Measurements from ENCODE around the gene ADAT2.
A peak's percentile ranks its signal among the peaks of the same experiment; 100 is the strongest.
"Not testable (repeated sequence)": the region's sequence is repeated elsewhere in the genome, so short reads cannot be mapped to it uniquely, and the experiment has no call there.

Gene ADAT2

GRCh38 chr6:143457563-143458359 is 7.3 kb upstream of the ADAT2 start:
- no peak for TF ChIP-seq CTCF (IDR thresholded peaks at IDR 0.05; ENCODE audit: poor library complexity, severe bottlenecking)
- Histone ChIP-seq H3K27me3 (ENCODE audit: insufficient read depth, poor library complexity, severe bottlenecking) (no peaks in the 10 kb centered on the region), H3K27ac (ENCODE audit: poor library complexity, severe bottlenecking) (peak overlapping the region; percentile 45), H3K36me3 (ENCODE audit: low read depth) (peaks cover 48% of the 10 kb centered on the region), H3K4me1 (ENCODE audit: insufficient read depth, poor library complexity, severe bottlenecking) (peaks cover 23% of the 10 kb centered on the region), H3K4me3 (ENCODE audit: severe bottlenecking) (no peak overlapping the region), H3K9me3 (ENCODE audit: severe bottlenecking) (no peaks in the 10 kb centered on the region)
- peak; percentile 94 for ATAC-seq (ENCODE audit: low read depth)
- DNase-seq (ENCODE audit: low spot score): no peak

DNA sequence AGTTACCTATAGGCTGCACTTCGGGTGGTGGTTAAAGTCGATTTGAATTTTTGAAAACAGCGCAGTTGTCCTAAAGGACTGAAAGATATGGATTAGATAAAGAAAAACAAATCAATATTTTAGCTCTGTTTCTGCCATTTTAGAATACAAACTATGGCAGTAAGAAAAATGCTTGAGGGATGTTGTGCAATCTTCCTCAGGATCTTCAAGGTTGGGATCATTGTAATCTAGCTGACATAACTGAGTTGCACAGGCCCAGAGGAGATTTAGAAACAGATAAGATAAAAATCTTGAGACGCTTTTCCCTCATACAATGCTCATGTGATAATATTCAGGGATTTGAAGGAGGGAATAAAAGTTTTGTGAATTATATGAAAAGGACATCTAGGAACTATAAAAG is 1.0 kb upstream of the ADAT2 start:
- peaks cover 8% of the 10 kb centered on the region; the same call in 1 of the 2 replicates for H3K36me3 ChIP-seq (ENCODE audit: low read depth)
- peak overlapping the region; percentile 52 for H3K4me3 ChIP-seq (ENCODE audit: severe bottlenecking)
- ATAC-seq (ENCODE audit: low read depth) (no peak), DNase-seq (ENCODE audit: low spot score) (no peak)
- TF ChIP-seq CTCF (IDR thresholded peaks at IDR 0.05; ENCODE audit: poor library complexity, severe bottlenecking): no peak
- H3K4me1 ChIP-seq (ENCODE audit: insufficient read depth, poor library complexity, severe bottlenecking): peaks cover 15% of the 10 kb centered on the region
- peak overlapping the region; percentile 58 for H3K27ac ChIP-seq (ENCODE audit: poor library complexity, severe bottlenecking)
- H3K9me3 ChIP-seq (ENCODE audit: severe bottlenecking): no peaks in the 10 kb centered on the region
- no peaks in the 10 kb centered on the region for H3K27me3 ChIP-seq (ENCODE audit: insufficient read depth, poor library complexity, severe bottlenecking)

- DNase-seq (ENCODE audit: low spot score) (no peak), ATAC-seq (ENCODE audit: low read depth) (no peak)
- Histone ChIP-seq H3K4me1 (ENCODE audit: insufficient read depth, poor library complexity, severe bottlenecking) (peaks cover 11% of the 10 kb centered on the region), H3K27ac (ENCODE audit: poor library complexity, severe bottlenecking) (peak overlapping the region; percentile 58), H3K36me3 (ENCODE audit: low read depth) (peaks cover 13% of the 10 kb centered on the region; the same call in 1 of the 2 replicates), H3K4me3 (ENCODE audit: severe bottlenecking) (peak overlapping the region; percentile 52), H3K9me3 (ENCODE audit: severe bottlenecking) (no peaks in the 10 kb centered on the region), H3K27me3 (ENCODE audit: insufficient read depth, poor library complexity, severe bottlenecking) (no peaks in the 10 kb centered on the region)
- TF ChIP-seq CTCF (IDR thresholded peaks at IDR 0.05; ENCODE audit: poor library complexity, severe bottlenecking): no peak
Measured at GRCh38 chr6:143449714-143450452, 612 bp downstream of the ADAT2 start.

GRCh38 chr6:143449082-143449713 is 1.3 kb downstream of the ADAT2 start:
- no peak for TF ChIP-seq CTCF (IDR thresholded peaks at IDR 0.05; ENCODE audit: poor library complexity, severe bottlenecking)
- Histone ChIP-seq H3K27me3 (ENCODE audit: insufficient read depth, poor library complexity, severe bottlenecking) (no peaks in the 10 kb centered on the region), H3K4me3 (ENCODE audit: severe bottlenecking) (peak overlapping the region; percentile 52), H3K27ac (ENCODE audit: poor library complexity, severe bottlenecking) (peak overlapping the region; percentile 58), H3K36me3 (ENCODE audit: low read depth) (peaks cover 8% of the 10 kb centered on the region; the same call in 1 of the 2 replicates), H3K9me3 (ENCODE audit: severe bottlenecking) (no peaks in the 10 kb centered on the region), H3K4me1 (ENCODE audit: insufficient read depth, poor library complexity, severe bottlenecking) (peaks cover 11% of the 10 kb centered on the region)
- DNase-seq (ENCODE audit: low spot score): no peak
- no peak for ATAC-seq (ENCODE audit: low read depth)

- Histone ChIP-seq H3K4me1 (ENCODE audit: insufficient read depth, poor library complexity, severe bottlenecking) (peaks cover 11% of the 10 kb centered on the region), H3K36me3 (ENCODE audit: low read depth) (peaks cover 12% of the 10 kb centered on the region; the same call in 1 of the 2 replicates)
- H3K4me3 ChIP-seq (ENCODE audit: severe bottlenecking); H3K9me3 ChIP-seq (ENCODE audit: severe bottlenecking); H3K27ac ChIP-seq (ENCODE audit: poor library complexity, severe bottlenecking); H3K27me3 ChIP-seq (ENCODE audit: insufficient read depth, poor library complexity, severe bottlenecking); DNase-seq (ENCODE audit: low spot score); ATAC-seq (ENCODE audit: low read depth): not testable (repeated sequence)
Measured at GRCh38 chr6:143447865-143448264, 2.6 kb downstream of the ADAT2 start.

Data from RWPE2 (cell line).